HCT116 (cell line): ENCODE results near the gene ABHD1. TPM values are rescaled to one million over a fixed set of nuclear protein-coding genes. Genes with fewer than 3 reads are reported as not detected.

Source experiments
- ATAC-seq: fragments of 200-7000 bp; cut with Tn5 transposase; 2 replicates; pipeline ENCODE4 v1.9.1; 2020; ENCODE audit warnings: mild to moderate bottlenecking, moderate library complexity
- BruUV-seq: library from RNA; stranded (reverse); fragments of 400-500 nt; replicated peaks from 2 replicates; lab custom pipeline; 2021; lab: Mats Ljungman, UMichigan
- CTCF ChIA-PET: fragments of 300-600 bp; sonication (Branson Sonifier 250); formaldehyde crosslinking; loops from one replicate; lab custom pipeline; 2021; ENCODE audit warnings: antibody characterized with exemption; lab: Charles Lee
- POLR2A ChIA-PET: fragments of 300-600, 350-600 bp; sonication (Branson Sonifier 250); formaldehyde crosslinking; loops from one replicate; lab custom pipeline; 2021; ENCODE audit warnings: antibody characterized with exemption; lab: Charles Lee
- RAD21 ChIA-PET, 2 experiments: fragments of 300-600 bp; sonication (Branson Sonifier 250); formaldehyde crosslinking; loops; one replicate each; lab custom pipeline; 2023; ENCODE audit warnings: low total read pairs in 2 of 2; ENCODE audit not compliant: uncharacterized antibody in 2 of 2, unreplicated experiment in 2 of 2, low non-redundant PET in 1 of 2; lab: Charles Lee
- DNase-seq: peaks from one replicate; pipeline ENCODE4 v3.0.0-alpha.2; 2010; ENCODE audit warnings: low read depth, low spot score
- H2AFZ ChIP-seq: fragments of 200-600 bp; shearing (Covaris generic), sonication (generic); 2 replicates; pipeline ENCODE4 v1.6.1; 2017; ENCODE audit warnings: low read depth, mixed run types, mixed read lengths, antibody characterized with exemption, low read length; ENCODE audit not compliant: poor library complexity, severe bottlenecking
- H3K27ac ChIP-seq: 2 replicates; pipeline ENCODE4 v1.5.1; 2012; ENCODE audit warnings: low read depth, low read length
- H3K27me3 ChIP-seq: fragments of 200-600 bp; sonication (generic); 2 replicates; pipeline ENCODE4 v1.6.1; 2016; ENCODE audit warnings: mixed run types, low read length, mixed read lengths; ENCODE audit not compliant: insufficient read depth
- H3K36me3 ChIP-seq, 2 experiments: fragments of 200-500 bp in 1 of 2; fragments of 200-600 bp in 1 of 2; sonication (Bioruptor generic) in 1 of 2; sonication (generic) in 1 of 2; 2 replicates each; pipeline versions ENCODE4 v1.5.1 to v1.6.1; 2014 to 2016; ENCODE audit warnings: low read length in 2 of 2, inconsistent platforms in 1 of 2, mixed read lengths in 1 of 2, mixed run types in 1 of 2; ENCODE audit not compliant: insufficient read depth in 2 of 2, control insufficient read depth in 1 of 2
- H3K4me1 ChIP-seq, 2 experiments: fragments of 200-600 bp in 1 of 2; sonication (generic) in 1 of 2; 2 replicates each; pipeline versions ENCODE4 v1.5.1 to v1.6.1; 2012 to 2017; ENCODE audit warnings: low read length in 2 of 2, inconsistent platforms in 1 of 2, mild to moderate bottlenecking in 1 of 2, mixed read lengths in 1 of 2, mixed run types in 1 of 2, moderate library complexity in 1 of 2; ENCODE audit not compliant: insufficient read depth in 2 of 2, control insufficient read depth in 1 of 2
- H3K4me2 ChIP-seq: fragments of 200-600 bp; sonication (generic); 2 replicates; pipeline ENCODE4 v1.6.1; 2017; ENCODE audit warnings: mixed run types, low read length, mixed read lengths
- H3K4me3 ChIP-seq, 2 experiments: fragments of 200-600 bp in 1 of 2; sonication (generic) in 1 of 2; replicated peaks in 1 of 2; 2 replicates each; pipeline ENCODE4 v1.5.1; 2011 to 2016; ENCODE audit warnings: low read length in 2 of 2, control low read depth in 1 of 2, low read depth in 1 of 2, mild to moderate bottlenecking in 1 of 2, mixed read lengths in 1 of 2, mixed run types in 1 of 2
- H3K79me2 ChIP-seq: fragments of 200-600 bp; sonication (generic); 2 replicates; pipeline ENCODE4 v1.6.1; 2017; ENCODE audit warnings: mild to moderate bottlenecking, mixed run types, low read length, moderate library complexity, mixed read lengths; ENCODE audit not compliant: insufficient read depth
- H3K9ac ChIP-seq: fragments of 200-600 bp; sonication (generic); 2 replicates; pipeline ENCODE4 v1.6.1; 2016; ENCODE audit warnings: low read length, mixed read lengths
- H3K9me2 ChIP-seq: fragments of 200-600 bp; sonication (generic), shearing (Covaris generic); 2 replicates; pipeline ENCODE4 v1.6.1; 2017; ENCODE audit warnings: mixed run types, mild to moderate bottlenecking, moderate library complexity; ENCODE audit not compliant: insufficient read depth
- H3K9me3 ChIP-seq, 2 experiments: fragments of 200-500 bp in 1 of 2; fragments of 200-600 bp in 1 of 2; sonication (Bioruptor generic) in 1 of 2; sonication (generic) in 1 of 2; 2 replicates each; pipeline ENCODE4 v1.6.1; 2014 to 2017; ENCODE audit warnings: low read length in 2 of 2, mixed read lengths in 2 of 2, inconsistent platforms in 1 of 2, low read depth in 1 of 2, mild to moderate bottlenecking in 1 of 2, mixed run types in 1 of 2, moderate library complexity in 1 of 2; ENCODE audit not compliant: control insufficient read depth in 1 of 2, insufficient read depth in 1 of 2
- H4K20me1 ChIP-seq: fragments of 200-600 bp; sonication (generic), shearing (Covaris generic); 2 replicates; pipeline ENCODE4 v1.6.1; 2017; ENCODE audit warnings: mixed run types, mild to moderate bottlenecking, moderate library complexity; ENCODE audit not compliant: insufficient read depth
- ATF3 ChIP-seq: IDR thresholded peaks from 2 replicates; pipeline ENCODE4 v1.6.1; 2012
- CBX3 ChIP-seq: IDR thresholded peaks from 2 replicates; pipeline ENCODE4 v1.6.1; 2012; ENCODE audit warnings: low read depth
- EGR1 ChIP-seq: IDR thresholded peaks from 2 replicates; pipeline ENCODE4 v1.6.1; 2012; ENCODE audit warnings: low read depth
- EZH2 ChIP-seq: fragments of 200-600 bp; sonication (generic); IDR thresholded peaks from 2 replicates; pipeline ENCODE4 v1.6.1; 2017; ENCODE audit warnings: antibody characterized with exemption, mixed run types
- EZH2phosphoT487 ChIP-seq: fragments of 200-600 bp; IDR thresholded peaks from 2 replicates; pipeline ENCODE4 v1.6.1; 2018; ENCODE audit warnings: antibody characterized with exemption, borderline replicate concordance
- FOSL1 ChIP-seq: IDR thresholded peaks from 2 replicates; pipeline ENCODE4 v1.6.1; 2012; ENCODE audit warnings: low read depth
- JUND ChIP-seq: IDR thresholded peaks from 2 replicates; pipeline ENCODE4 v1.6.1; 2012
- POLR2A ChIP-seq: IDR thresholded peaks from 2 replicates; pipeline ENCODE4 v1.7.0; 2011; ENCODE audit warnings: borderline replicate concordance; ENCODE audit not compliant: insufficient read depth, insufficient read length; ENCODE audit errors: extremely low read depth
- POLR2AphosphoS5 ChIP-seq: IDR thresholded peaks from 2 replicates; pipeline ENCODE4 v1.6.1; 2011; ENCODE audit warnings: mild to moderate bottlenecking, low read depth, low read length, moderate library complexity
- SIN3A ChIP-seq: IDR thresholded peaks from 2 replicates; pipeline ENCODE4 v1.6.1; 2012; ENCODE audit warnings: low read depth
- SRF ChIP-seq: IDR thresholded peaks from 2 replicates; pipeline ENCODE4 v1.6.1; 2012; ENCODE audit warnings: low read depth
- intact Hi-C: fragments of 100-400 bp; cut with micrococcal nuclease; formaldehyde crosslinking; loops from 2 replicates; pipeline ENCODE4 v1.10.0; 2022
- total RNA-seq: library from RNA; stranded (reverse); gene quantifications from one replicate; pipeline ENCODE4 v1.2.1, GENCODE V29; 2021; ENCODE audit not compliant: unreplicated experiment
- TF ChIP-seq, protein P1 (sequence below): IDR thresholded peaks from 2 replicates; pipeline ENCODE4 v1.6.1; 2012; ENCODE audit warnings: low read depth
- TF ChIP-seq, protein P2 (sequence below): IDR thresholded peaks from 2 replicates; pipeline ENCODE4 v1.6.1; 2012

The ABHD1 gene
- total RNA-seq, 1 experiment from 2014 or later, result not detected

GRCh38 chr2:27079233-27080139, 44.1 kb upstream of the ABHD1 start:
- no peak for ATAC-seq
- Histone ChIP-seq H2AFZ (no peak overlapping the region), H3K4me1 (peaks cover 8 to 16% of the 10 kb centered on the region in 2 experiments), H3K79me2 (no peaks in the 10 kb centered on the region), H3K9me3 (no peaks in the 10 kb centered on the region)
- BruUV-seq, result no TSS peak
- intact Hi-C loops, result no loop called here
- RAD21 ChIA-PET, result no interaction called here
- no peak for TF ChIP-seq FOSL1
- no peak for TF ChIP-seq POLR2AphosphoS5
- no peak for TF ChIP-seq ATF3
- TF ChIP-seq EZH2phosphoT487, result no peak
- no peak for TF ChIP-seq SRF
- no peak for TF ChIP-seq JUND
- no peak for TF ChIP-seq EGR1
- no peak for TF ChIP-seq EZH2
- no peak for TF ChIP-seq POLR2A
- TF ChIP-seq CBX3, result no peak
- TF ChIP-seq SIN3A, result no peak
- TF ChIP-seq, protein P1, sequence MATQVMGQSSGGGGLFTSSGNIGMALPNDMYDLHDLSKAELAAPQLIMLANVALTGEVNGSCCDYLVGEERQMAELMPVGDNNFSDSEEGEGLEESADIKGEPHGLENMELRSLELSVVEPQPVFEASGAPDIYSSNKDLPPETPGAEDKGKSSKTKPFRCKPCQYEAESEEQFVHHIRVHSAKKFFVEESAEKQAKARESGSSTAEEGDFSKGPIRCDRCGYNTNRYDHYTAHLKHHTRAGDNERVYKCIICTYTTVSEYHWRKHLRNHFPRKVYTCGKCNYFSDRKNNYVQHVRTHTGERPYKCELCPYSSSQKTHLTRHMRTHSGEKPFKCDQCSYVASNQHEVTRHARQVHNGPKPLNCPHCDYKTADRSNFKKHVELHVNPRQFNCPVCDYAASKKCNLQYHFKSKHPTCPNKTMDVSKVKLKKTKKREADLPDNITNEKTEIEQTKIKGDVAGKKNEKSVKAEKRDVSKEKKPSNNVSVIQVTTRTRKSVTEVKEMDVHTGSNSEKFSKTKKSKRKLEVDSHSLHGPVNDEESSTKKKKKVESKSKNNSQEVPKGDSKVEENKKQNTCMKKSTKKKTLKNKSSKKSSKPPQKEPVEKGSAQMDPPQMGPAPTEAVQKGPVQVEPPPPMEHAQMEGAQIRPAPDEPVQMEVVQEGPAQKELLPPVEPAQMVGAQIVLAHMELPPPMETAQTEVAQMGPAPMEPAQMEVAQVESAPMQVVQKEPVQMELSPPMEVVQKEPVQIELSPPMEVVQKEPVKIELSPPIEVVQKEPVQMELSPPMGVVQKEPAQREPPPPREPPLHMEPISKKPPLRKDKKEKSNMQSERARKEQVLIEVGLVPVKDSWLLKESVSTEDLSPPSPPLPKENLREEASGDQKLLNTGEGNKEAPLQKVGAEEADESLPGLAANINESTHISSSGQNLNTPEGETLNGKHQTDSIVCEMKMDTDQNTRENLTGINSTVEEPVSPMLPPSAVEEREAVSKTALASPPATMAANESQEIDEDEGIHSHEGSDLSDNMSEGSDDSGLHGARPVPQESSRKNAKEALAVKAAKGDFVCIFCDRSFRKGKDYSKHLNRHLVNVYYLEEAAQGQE, result no peak
- TF ChIP-seq, protein P2, sequence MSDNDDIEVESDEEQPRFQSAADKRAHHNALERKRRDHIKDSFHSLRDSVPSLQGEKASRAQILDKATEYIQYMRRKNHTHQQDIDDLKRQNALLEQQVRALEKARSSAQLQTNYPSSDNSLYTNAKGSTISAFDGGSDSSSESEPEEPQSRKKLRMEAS, result no peak
- TF ChIP-seq, all 23 proteins: peak for 0
- DNase-seq, result no peak
- Histone ChIP-seq H4K20me1 (no peaks in the 10 kb centered on the region), H3K4me2 (no peak overlapping the region), H3K27me3 (no peaks in the 10 kb centered on the region), H3K9ac (no peak overlapping the region), H3K36me3 (no peaks in the 10 kb centered on the region), H3K4me3 (no peak overlapping the region), H3K9me2 (no peaks in the 10 kb centered on the region), H3K27ac (no peak overlapping the region)
- ChIA-PET POLR2A (interaction anchor here (1.3 kb wide), 1 partner anchor 8 kb away, joined by 3 read pairs; the partner anchor contains the start of gene OST4), CTCF (no interaction called here)
